Kidney tubule cell (primary cell): ENCODE data around the gene WNT11.
"Not testable (repeated sequence)": the region's sequence is repeated elsewhere in the genome, so short reads cannot be mapped to it uniquely, and the experiment has no call there.

ENCODE experiments used
- DNase-seq: peaks from one replicate; pipeline ENCODE4 v3.0.0-alpha.2; 2018; ENCODE audit warnings: low spot score

The WNT11 gene

DNA sequence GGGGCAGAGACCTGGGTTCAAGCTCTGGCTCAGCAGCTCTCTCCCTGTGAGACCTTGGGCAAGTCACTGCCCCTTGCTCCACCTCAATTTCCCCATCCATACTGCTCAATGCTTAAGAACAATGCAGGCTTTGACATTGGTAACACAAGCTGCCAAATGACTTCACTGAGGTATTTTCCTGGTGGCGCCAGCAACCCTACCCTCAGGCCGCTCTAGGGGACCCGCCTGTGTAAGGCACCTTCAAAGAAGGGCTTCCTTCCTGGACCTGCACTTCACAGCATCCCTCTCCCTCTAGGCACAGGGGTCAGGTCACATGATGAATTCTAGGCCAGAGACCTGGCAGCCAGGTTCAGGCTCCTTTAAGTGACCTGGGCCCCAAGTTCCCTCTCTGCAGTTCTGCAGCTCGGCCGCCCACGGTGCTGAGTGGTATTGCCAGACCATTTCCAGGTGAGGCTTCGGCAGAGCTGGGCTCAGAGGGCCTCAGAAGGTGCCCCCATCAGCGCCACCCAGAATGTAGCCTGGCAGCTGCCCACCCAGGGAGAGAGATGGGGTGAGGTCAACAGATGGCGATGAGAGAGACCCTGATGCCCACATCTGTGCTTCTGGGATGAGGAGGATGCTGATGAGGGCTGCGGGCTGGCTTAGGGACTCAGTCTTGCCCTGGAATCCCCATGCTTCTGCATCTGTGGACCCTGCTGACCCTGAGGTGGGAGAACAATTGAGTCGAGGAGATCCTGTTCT lies 4.5 kb downstream of the WNT11 start:
- DNase-seq: no peak

DNA sequence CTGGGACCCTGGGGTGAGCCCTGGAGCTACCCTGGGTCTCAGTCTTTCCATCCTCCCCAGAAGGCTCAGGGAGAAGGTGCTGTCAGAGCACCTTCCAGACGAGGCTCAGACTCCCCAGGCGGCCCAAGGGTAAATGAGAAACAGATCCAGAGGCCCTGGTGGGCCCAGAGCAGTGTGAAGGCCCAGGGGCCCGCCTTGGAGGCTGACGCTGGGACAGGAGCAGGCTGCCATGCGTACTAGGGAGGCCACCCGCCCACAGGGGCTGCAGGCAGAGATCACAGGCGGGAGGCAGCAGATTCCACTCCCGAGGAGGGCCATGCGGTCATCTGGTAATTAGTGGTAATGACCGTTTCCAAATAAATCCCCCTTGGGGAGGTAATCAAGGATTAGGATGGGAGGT lies 5.2 kb downstream of the WNT11 start:
- no peak for DNase-seq

DNA sequence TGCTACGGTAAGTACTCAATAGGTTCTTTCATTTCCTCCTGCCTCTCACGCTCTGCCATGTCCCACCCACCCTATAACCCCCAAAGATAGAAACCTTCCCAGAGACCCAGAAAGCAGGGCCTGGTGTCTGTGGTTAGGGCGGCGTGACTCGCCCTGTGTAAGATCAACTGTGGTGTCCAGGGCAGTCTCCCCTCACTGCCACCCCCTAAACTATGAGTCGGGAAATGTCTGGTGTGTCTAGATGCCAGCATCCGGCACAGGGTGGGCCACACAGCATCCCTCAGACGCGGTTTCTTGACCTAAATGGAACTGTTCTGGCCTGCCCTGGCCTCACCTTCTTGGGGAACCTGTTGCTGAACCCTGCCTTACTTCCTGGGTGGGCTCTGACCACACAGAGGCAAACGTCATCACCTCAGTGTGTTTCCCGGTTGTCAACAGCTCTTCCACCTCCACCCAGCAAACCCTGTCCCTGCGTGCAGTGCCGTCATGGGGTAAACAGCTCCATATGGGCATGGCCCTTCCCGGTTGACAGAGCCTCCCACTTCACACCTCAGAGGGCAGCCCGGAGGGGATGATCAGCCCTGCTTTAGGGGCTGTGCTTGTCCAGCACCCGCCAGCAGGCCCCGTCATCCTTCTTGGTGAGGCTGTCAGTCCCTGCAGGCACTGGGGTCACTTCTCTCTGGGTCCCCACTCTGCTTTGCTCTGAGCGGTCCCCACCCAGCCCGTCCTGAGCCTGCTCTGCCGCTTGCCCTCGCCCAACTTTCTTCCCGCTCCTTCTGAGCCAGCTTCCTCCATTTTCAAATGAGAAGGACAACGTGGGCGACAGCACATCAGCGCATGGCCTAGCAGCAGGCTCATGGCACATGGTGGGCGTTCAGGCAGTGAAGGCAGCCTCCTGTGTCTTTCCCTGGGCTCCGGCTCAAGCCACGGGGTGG lies 6.0 kb downstream of the WNT11 start:
- no peak for DNase-seq

- not testable (repeated sequence) for DNase-seq
Observed at GRCh38 chr11:76198691-76199090, 7.6 kb downstream of the WNT11 start.

GRCh38 chr11:76197941-76198640 lies 8.2 kb downstream of the WNT11 start:
- DNase-seq: no peak

DNA sequence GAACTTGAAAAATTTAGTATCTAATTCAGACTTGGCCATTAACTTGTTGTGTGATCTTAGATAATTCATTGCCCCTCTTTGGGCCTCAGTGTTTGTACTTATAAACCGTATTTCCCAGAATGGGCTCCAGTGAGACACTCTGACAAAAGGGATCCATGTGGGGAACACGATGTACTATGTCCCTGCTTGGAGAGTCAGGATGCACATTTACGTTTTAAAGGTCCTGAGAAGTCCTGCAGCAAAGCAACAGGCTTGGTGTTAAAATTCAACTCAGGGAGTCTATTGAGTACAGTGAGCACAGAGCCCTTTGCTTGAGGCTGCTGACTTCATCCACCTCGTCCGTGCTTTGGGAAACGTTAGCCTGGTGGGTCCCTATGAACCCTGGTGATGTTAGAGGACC lies 9.0 kb downstream of the WNT11 start:
- DNase-seq: no peak

GRCh38 chr11:76196849-76197248 lies 9.5 kb downstream of the WNT11 start:
- DNase-seq: no peak

- no peak for DNase-seq
Observed at GRCh38 chr11:76194872-76195668, 11.2 kb downstream of the WNT11 start.

GRCh38 chr11:76193219-76193618 lies 13.1 kb downstream of the WNT11 start:
- DNase-seq: no peak

DNA sequence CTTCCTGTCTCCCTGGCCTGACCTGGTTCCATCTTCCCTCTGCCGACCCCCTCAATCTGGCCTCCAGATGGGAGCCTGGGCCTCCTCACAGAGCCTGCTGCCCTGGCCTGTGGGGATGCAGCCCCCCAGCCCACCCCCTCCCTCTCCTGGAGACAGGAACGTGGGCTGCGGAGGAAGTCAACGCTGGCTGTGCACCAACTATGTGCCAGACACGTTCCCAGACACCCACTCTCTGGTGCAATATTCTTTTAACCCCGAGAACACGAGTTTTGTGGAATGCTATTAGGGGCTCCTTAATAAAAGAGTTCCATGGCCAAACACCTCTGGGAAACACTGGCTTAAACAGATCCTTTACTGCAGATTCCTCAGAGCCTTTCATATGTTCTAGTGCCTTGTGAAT lies 15.9 kb downstream of the WNT11 start:
- DNase-seq: no peak

GRCh38 chr11:76189682-76190081 lies 16.6 kb downstream of the WNT11 start:
- DNase-seq: no peak

GRCh38 chr11:76188873-76189272 lies 17.4 kb downstream of the WNT11 start:
- DNase-seq: no peak

- DNase-seq: no peak
Observed at GRCh38 chr11:76186776-76187279, 19.5 kb downstream of the WNT11 start.

- no peak for DNase-seq
Observed at GRCh38 chr11:76185931-76186401, 20.3 kb downstream of the WNT11 start.

DNA sequence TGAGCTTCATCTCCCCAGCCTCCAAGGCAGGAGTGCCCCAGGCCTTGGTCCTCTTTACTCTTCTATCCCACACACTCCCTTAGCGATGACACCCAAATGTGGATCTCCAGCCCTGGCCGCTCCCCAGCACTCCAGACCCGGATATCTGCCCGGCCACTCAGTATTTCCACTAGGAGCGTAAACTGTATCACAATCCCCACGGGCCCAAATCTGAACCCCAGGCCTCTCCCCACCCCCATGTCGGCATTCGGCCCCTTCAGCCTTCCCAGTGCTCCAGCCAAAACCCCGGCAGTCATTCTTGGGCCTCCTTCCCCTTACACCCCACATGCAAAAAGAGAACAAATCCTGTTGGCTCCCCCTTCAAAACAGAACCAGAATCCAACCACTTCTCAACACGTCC lies 20.8 kb downstream of the WNT11 start:
- DNase-seq: no peak

- no peak for DNase-seq
Observed at GRCh38 chr11:76184551-76184993, 21.7 kb downstream of the WNT11 start.

- DNase-seq: no peak
Observed at GRCh38 chr11:76181371-76181770, 24.9 kb downstream of the WNT11 start.

DNA sequence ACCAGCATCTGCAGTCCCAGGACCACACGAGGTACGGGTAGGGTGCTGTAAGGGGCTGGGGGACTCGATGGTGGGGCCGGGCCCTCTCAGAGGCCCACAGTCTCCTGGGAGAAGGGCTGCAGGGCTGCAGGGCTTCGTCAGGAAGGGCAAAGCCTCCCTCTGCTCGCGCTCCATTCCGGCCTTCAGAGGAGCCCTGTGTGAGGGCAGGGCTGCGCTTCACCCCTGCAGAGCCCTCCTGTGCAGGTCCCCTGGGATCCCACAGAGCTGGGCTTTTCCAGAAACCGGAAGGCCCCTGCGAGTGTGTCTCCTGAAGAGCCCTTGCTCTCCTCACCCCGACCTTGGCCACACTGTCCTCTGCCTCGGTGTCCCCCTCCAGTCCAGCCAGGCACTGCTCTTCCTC lies 27.2 kb downstream of the WNT11 start:
- DNase-seq: no peak

DNA sequence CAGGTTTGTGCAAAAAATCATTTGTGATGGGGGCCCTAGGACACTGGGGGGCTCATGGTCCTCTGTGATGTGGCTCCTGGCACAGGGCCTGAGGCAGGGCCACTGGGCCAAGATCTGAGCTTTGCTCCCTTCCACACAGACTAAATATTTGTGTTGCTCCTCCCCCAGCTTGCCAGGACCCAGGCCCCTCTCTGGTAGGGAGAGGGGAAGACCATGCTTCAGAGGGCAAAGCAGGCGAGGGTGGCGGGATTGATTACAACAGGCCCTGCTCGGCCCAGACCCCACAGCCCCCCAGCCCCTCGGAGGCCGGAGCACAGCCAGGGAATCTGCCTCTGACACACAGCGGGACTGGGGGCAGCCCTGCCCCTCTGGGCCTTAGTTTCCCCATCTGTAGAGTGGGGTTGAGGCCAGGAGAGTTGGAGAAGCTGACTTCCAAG lies 29.0 kb downstream of the WNT11 start:
- DNase-seq: no peak

DNA sequence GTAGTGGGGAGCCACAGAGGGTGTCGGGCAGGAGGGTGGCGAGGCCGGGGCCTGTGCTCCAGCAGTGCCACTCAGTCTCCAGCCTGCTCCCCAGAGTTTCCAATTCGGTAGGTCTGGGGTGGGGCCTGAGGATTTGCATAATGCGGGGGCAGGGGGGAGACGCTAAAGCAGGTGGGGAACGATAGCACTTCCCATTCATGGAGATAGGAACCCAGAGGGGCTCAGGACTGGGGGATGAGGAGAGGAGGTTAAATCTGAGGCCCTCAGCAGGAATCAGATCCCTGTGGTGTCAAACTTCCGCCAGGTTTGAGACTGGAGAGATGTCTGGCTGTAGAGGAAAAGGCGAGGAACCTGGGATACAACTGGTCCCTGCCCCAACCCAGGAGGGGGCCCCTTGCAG lies 29.8 kb downstream of the WNT11 start:
- DNase-seq: no peak

GRCh38 chr11:76175783-76176182 lies 30.5 kb downstream of the WNT11 start:
- no peak for DNase-seq
